Measurements from ENCODE around the gene GSTT2B.
"Not testable (repeated sequence)": the region's sequence is repeated elsewhere in the genome, so short reads cannot be mapped to it uniquely, and the experiment has no call there.

GSTT2B gene, protein sequence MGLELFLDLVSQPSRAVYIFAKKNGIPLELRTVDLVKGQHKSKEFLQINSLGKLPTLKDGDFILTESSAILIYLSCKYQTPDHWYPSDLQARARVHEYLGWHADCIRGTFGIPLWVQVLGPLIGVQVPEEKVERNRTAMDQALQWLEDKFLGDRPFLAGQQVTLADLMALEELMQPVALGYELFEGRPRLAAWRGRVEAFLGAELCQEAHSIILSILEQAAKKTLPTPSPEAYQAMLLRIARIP

DNA sequence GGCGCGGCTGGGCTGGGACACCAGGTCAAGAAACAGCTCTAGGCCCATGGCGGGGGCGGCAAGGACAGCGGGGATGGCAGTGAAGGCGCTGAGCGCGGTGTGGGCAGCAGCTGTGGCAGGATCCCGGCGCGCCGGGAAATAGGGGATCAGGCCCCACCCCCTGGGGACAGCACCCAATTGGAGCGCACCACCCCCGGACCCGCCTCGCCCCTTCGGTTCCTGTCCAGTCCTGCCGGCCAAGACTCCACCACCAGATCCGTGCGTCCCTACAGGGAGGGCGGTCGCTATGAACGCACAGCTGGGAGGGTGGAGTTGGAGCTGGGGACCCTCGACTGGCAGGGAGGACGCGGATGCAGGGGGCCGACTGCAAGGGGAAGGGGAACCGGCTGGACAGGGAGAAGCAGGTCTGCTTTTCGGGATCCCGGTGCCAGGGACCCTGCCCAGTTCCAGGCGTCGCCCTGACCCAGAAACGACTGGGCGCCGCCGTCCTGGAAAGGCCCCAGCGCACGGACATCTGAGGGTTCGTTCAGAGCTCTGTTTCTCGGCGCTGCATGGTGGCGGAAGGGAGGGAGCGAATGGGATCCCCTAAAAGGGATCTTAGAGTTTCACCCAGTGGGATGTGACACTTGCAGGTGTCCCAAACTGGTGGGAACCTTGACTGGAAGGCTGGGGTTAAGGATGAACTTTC, at the start of gene GSTT2B:
Gene GSTT2B (minus strand): TSS at position 112 of the 688 bp plus-strand sequence. CDS start 64 bp downstream, at position 48.
- DNase-seq (ENCODE audit: low read depth): not testable (repeated sequence)

DNA sequence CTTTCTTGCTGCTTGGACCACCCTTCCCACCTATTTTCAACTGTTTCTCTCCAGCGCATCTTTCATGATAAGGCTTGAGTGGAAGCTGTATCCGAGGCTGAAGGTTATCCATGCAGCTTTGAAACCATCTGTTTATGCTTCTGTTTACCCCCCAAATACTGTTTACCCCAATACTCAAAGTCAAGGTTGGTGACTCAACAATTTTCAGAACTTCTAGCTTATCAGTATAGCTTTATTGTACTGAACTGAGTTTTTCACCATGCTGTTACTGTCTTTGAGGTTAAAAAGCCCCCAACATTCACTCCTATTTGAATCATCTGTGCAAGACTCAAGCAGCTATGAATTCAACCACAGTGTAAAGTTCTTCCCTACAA, 49.0 kb upstream of the GSTT2B start:
- no peak for DNase-seq (ENCODE audit: low read depth)

DNA sequence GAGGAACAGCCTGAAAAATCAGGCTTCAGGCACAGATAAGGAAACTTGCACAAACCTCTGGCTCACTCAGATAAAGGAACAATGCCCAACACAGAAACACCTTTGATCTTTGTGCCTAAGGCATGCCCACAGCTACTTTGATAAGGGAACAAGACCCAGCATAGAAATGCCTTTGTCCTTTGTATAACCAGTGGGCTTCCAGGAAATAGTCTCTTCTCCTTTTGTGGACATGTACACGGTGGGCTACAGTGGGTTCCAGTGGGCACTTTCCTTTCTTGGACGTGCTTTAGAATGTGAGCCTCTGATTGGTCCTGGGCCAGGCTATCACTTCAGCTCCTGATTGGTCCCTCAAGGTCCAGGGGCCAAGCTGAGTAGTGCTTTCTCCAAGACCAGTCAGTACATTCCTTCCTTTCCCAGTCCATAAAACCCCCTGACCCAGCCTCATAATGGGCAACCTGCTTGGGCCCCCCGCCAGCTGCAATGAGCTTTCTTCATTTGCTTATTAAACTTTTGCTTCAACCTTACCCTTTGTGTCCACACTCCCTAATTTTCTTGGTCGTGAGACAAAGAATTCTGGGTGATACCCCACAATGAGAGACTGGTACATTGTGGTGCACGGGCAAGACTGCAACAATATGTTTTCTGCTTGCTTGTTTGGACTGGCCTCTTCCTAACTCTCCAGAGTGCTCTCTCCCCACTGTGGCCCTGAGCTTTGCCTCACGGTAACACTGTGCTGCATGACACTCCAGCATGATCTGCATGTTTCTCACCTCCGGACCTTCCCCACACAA, 48.4 kb upstream of the GSTT2B start:
- DNase-seq (ENCODE audit: low read depth): no peak

DNA sequence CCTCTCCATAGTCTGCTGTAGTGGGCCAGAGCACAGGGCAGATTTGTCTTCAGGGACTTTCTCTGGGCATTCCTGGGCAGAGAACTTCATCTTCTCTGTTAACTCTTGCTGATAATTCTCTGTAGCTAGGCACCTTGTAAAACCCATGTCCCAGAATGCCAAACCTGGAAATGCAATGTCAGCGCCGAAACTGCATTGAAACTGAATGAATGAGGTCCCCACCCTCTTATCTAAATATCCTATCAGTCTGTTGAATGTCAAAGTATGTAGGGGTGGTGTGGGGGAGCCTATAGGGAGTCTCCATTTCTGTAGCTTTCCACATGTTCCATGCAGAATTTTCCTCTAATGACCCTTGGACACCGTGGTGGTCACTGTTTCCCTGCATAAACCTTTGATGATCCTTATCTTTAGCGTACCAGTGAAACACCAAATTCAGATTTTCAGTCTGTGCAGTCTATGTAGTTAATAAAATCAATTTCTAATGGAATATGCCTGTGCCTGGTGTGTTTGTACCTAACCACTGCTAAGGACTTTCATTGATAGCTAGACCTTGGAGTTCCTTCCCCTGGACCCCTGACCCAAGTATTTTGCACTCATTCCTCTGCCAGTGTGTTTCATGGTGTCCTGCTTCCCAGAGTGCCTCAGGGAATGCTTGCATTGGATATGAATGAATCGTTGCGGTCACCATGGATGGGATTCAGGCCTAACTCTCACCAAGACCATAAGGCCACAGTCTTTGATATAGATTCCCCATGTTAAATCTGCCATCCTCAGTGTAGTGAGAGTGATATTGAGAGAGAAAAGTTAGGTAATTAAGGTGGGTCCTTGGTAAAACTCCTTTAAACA, 47.6 kb upstream of the GSTT2B start:
- DNase-seq (ENCODE audit: low read depth): no peak

DNA sequence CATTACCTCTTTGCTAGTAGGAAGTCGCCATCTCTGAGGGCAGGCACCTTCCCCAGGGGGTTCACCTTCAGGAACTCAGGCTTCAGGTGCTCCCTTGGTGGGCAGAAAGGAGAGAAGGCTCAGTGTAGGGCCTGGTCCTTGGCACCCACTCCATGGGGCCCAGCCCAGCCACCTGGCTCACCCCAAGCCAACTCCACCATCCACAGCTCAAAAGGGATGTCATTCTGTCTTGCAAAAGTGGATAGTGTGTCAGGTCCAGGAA, 47.0 kb upstream of the GSTT2B start:
- no peak for DNase-seq (ENCODE audit: low read depth)

DNA sequence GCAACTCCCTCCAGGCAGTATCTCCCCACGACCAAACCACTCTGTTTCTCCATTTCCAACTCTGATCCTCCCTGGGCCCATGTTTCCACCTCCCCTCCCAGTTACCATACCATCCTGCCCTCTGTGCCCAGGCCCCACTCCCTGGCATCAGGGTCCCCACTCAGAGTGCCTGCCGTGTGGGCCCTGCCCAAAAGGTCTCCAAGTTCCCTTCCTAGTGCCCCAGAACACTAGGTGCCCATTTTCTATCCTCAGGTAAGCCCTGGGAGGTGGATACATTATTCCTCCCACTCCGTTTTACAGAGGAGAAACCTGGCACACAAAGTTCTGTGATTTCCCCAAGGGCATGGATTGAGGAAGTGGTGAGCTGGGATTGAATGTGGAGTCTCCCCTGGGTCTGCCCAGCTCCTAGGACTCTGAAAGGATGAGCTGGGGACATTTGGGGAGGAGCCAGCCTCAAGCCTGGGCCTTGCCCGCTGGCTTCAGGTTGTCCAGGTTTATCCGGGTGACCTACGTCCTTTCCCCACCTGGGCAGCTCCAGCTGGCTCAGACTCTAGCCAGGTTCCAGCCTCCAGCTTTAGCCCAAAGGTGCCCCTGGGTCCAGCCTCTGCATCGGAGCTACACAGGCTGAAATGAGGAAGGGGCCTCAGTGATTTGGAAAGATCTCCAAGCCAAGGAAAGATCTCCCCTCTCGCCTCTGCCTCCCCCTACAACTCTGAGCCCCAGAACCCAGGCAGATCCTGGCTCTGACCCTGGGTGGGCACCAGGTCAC, 46.4 kb upstream of the GSTT2B start:
- DNase-seq (ENCODE audit: low read depth): no peak

DNA sequence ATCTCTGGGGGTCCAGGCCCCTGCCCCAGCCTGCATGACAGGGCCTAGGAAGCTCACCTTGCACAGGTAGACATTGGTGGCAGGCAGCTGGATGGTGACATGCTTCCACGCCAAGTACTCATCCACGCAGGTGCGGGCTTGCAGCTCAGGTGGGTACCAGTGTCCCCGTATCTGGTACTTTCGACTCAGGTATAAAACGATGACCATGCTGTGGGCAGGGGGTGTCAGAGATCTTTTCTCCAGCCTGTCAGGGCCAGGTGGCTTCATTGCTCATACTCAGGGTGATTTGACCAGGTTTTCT, 45.9 kb upstream of the GSTT2B start:
- DNase-seq (ENCODE audit: low read depth): no peak

DNA sequence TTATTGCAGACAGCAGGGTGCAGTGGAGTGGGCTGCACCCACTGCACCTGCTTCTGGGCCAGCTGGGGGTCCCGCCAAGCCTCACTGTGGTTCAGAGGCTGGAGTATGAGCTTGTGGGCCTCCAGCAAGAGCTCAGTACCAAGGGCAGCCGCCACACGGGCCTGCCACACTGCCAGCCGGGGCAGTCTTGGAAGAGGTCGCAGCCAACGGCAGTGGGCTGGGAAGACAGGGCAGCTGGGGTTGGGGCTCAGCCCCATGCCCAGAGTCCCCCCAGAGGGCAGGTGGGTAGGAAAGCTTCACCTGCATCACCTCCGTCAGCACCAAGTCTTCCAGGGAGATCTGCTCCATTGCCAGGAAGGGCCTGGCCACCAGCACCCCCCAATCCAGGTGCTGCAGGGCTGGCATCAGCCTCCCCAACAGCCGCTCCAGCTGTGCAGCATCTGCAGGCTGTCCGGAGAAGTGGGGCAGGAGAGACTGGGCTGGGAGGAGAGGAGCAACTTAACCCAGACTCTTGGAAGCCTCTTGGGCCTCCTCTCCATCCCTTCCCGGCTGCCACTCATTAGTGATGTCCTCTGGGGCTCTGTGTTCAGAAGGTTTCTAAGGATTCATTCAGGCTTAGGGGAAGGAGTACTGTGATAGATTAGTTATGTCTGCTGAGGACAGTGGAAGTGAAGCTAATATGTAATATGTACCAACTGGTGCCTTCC, 45.4 kb upstream of the GSTT2B start:
- DNase-seq (ENCODE audit: low read depth): no peak

DNA sequence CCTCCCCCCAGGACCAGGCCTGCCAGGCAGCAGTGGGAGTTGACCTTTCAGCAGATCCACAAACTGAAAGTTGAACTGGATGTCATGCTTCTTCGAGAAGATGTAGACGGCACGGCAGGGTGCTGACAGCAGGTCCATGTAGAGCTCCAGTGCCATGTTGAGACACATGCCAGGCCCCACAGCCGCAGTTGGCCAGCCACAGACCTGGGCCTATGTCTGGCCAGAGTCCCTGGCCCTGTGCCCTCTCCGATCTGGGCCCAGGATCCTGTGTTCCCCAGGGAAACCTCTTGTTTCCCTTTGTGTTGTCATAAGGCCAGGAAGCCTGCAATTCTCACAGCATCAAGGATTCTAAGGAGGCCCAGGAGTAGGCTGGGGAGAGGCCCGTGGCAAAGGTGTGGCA, 44.2 kb upstream of the GSTT2B start, which contains the start of gene GSTT4:
Gene GSTT4 (minus strand): TSS at position 253 of the 400 bp plus-strand sequence. CDS start 97 bp downstream, at position 156.
- DNase-seq (ENCODE audit: low read depth): no peak

DNA sequence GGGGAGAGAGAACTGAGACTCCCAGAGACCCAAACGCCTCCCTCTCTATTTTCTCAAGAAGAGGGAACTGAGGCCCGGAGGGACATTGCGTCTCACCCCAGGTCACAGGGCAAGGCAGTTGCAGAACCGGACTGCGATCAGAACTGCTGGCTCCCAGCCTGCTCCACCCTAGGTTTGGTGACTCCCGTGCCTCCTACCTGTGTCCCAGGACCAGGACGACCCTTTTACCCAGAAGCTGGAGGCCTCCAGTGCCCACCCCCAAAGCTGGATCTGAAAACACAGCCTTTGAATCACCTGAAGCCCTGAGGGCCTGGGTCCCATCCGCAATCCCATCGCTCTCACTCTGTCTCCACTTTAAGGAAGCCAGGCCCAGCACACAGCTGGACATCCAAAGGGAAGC, 42.9 kb upstream of the GSTT2B start:
- no peak for DNase-seq (ENCODE audit: low read depth)

DNA sequence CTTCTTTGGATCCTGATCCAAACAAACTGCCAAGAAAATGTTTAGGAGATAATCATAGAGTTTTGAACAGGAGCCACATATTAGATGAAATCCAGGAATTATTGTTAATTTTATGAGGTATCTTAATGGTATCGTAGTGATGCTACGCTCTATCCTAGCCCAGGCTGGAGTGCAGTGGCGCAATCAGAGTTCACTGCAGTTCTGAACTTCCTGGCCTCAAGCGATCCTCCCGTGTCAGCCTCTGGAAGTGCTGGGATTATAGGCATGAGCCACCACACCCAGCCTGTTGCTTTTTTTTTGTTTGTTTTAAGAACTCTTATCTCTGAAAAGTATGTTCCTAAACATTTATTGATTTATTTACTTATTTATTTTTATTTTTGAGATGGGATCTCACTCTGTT, 41.9 kb upstream of the GSTT2B start:
- DNase-seq (ENCODE audit: low read depth): no peak

DNA sequence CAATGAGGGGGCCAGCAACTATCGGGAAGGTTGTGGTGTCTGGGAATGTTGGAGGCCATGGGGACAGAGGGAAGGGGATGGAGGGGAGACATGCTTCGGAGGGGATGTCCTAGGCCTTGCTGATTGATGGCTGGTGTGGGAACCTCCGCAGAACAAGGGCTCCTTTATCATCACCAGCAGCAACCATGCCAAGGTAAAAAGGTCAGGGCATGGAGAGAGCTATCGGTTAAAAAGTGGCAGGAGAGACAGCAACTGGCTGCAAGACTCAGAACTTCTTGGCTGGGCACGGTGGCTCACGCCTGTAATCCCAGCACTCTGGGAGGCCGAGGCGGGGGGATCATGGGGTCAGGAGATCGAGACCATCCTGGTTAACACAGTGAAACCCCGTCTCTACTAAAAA, 41.3 kb upstream of the GSTT2B start:
- DNase-seq (ENCODE audit: low read depth): no peak

DNA sequence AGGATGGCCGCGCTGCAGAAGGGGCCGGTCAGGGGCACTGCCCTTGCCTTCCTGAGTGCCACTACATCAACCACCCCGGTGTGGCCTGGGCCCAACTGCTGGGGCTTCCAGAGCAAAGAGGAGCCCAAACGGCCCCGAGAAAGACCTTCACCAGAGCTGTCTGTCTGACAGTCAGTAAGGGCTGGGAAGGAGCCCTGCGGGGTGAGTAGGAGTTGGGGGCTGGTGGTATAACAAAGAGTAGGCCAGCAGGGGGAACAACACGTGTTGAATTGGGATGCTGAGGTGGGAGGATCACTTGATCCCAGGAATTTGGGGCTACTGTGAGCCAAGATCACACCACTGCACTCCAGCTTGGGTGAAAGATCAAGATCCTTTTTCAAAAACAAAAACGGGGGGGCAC, 40.3 kb upstream of the GSTT2B start:
- DNase-seq (ENCODE audit: low read depth): no peak

DNA sequence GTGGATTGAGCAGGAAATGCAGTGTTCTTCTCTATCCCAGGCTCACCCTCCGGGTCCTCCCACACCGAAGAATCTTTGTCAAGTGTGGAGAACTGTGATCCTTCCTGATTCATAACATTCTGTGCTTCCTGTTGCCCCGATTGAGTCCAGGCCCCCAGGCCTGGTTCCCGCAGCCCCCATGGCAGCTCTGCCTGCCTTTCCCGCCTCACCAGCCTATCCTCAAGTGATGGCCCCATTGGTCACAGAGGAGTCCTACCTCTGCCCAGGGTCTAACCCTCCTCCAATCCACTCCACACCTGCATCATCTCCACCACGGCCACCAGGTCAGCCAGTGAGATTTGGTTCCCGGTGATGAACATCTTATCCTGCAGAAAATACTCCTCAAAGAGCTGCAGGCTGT, 38.8 kb upstream of the GSTT2B start:
- DNase-seq (ENCODE audit: low read depth): not testable (repeated sequence)

DNA sequence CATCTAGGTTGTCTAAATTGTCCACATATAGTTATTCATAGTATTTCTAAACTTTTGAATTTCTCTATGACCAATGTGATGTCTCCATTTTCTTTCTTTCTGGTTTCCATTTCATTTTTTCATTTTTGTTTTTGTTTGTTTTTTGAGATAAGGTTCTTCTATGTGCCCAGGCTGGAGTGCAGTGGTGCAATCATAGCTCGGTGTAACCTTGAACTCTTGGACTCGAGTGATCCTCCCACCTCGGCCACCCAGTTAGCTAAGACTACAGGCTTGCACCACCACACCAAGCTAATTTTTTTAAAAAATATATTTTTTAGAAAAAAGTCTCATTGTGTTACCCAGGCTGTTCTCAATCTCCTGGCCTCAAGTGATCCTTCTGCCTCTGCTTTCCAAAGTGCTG, 36.1 kb upstream of the GSTT2B start:
- DNase-seq (ENCODE audit: low read depth): no peak

DNA sequence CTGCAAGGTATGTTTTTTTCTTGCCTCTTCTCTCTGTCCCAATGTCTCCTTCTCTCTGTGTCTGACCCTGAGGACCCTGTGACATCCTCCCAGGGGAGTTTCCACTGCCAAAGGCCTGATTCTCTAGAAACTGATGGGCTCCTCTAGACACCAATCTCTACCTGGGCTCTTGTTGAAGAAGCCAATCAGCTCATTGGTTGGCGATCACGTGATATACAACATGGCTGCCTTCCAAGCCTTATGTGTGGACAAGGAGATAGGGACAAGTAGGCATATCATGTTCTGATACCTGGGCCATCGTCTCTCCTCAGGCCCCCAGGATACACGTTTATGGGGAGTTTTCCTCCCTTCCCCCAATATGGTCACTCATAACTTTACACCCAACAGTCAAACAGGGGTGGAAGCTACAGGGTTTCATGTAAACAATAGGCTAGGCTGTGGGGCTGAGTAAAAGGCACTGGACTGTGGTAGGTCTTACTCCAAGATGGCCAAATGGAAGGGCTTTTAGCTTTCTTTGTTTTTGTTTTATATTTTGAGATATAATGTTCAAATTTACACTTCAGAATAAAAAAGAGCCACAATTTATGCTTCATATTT, 32.7 kb upstream of the GSTT2B start:
- not testable (repeated sequence) for DNase-seq (ENCODE audit: low read depth)

DNA sequence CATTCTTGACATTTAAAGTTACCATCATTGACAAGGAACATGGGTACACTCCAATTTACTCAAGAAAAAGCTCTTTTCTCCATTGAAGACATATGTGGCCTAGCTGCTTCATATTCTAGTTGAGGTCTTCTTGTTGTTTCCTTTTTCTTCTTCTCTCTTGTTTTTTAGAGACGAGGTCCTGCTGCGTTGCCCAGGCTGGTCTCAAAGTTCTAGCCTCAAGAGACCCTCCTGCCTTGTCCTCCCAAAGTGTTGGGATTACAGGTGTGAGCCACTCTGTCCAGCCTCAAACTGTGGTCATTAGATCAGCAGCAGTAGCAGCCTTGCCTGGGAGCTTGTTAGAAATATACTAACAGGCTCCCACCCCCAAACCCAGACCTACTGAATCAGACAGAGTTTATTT, 32.1 kb upstream of the GSTT2B start:
- DNase-seq (ENCODE audit: low read depth): not testable (repeated sequence)

DNA sequence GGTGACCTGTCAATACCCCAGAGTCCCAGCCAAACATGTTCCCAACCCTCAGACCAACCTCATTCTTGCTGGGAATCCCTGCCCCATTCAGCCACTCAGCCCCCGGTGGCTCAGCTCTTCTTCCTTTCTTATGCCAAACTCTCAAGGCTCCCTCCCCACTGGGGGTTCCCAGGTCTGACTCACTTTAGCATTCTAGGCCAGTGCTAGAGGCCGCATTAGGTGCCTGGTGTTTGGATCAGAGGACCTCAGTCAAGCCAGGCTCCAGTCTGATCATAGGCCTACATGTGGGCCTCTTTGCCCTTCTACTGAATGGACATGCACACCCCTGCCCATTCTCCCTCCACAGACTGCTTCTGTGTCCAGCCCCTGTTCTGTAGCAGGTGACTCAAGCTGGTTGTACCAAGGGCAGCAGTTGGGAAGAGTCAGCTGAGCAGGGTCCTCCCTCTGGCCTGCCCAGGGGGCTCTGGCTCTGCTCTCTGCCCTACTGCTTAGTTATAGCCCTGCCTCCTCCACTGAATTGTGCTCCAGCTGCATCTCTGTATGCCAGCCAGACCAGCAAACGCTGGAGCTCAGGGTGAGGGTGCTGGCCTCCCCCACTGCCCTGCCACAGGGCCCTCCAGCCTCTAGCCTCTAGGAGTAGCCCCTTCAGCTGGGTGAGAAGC, 28.7 kb upstream of the GSTT2B start:
- DNase-seq (ENCODE audit: low read depth): not testable (repeated sequence)

DNA sequence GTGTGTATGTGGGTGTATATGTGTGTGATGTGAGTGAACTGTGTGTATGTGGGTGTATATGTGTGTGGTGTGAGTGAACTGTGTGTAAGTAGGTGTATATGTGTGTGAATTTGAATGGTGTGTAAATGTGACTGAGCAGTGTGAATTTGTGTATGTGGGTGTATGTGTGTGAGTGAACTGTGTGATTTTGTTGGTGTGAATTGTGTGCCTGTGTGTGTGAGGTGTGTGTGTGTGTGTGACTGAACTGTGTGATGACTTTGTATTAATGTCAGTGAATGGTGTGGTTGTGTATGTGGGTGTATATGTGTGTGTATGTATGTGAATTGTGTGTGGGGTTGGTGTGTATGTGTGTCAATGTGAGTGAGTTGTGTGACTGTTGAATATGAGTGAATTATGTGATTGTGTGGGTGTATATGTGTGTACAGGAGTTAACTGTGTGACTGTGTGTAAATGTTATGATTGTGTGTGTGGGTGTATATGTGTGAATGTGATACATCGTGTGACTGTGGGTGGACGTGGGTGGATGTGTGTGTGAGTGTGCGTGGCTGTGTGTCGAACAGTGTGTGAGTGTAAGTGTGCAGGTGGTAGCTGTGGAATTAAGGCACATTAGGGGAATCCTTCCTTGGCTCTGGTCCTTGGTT, 25.7 kb upstream of the GSTT2B start:
- not testable (repeated sequence) for DNase-seq (ENCODE audit: low read depth)

DNA sequence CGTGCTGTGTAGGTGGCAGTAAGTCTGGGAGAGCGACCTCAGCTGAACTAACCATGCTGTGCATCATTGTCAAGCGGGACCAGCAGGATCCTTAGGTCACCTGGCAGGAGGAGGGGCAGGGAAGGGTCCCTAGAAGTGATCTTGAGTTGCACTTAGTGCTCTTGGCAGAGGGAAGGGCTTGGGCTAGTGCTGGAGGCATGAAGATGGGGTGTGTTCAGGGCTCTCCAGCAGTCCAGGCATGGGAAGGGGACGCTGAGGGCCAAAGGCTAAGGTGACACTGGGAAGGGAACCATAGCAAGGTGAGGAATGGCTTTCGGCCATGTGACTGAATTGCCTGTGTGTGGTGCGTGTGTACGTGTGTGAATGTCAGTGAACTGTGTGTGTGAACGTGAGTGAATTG, 25.1 kb upstream of the GSTT2B start:
- DNase-seq (ENCODE audit: low read depth): not testable (repeated sequence)
